GM12872 (cell line): ENCODE results near the gene C1QTNF6.

Experiments used
- CTCF ChIP-seq: IDR thresholded peaks from 3 replicates; pipeline ENCODE4 v1.5.1; 2011; ENCODE audit warnings: low read depth, mild to moderate bottlenecking, low read length, moderate library complexity; ENCODE audit not compliant: insufficient read depth

C1QTNF6 gene

GRCh38 chr22:37207981-37208380 lies 19.9 kb upstream of the C1QTNF6 start:
- TF ChIP-seq CTCF = no peak

GRCh38 chr22:37206841-37207821 lies 19.1 kb upstream of the C1QTNF6 start:
- no peak for TF ChIP-seq CTCF

GRCh38 chr22:37206118-37206840 lies 18.2 kb upstream of the C1QTNF6 start:
- no peak for TF ChIP-seq CTCF

GRCh38 chr22:37205046-37205445 lies 17.0 kb upstream of the C1QTNF6 start:
- TF ChIP-seq CTCF = no peak

- TF ChIP-seq CTCF = no peak
Observed at GRCh38 chr22:37204045-37204655, 16.1 kb upstream of the C1QTNF6 start.

- no peak for TF ChIP-seq CTCF
Observed at GRCh38 chr22:37203354-37204044, 15.5 kb upstream of the C1QTNF6 start.
